ENCODE results near the gene GABRG3.

The GABRG3 gene

DNA sequence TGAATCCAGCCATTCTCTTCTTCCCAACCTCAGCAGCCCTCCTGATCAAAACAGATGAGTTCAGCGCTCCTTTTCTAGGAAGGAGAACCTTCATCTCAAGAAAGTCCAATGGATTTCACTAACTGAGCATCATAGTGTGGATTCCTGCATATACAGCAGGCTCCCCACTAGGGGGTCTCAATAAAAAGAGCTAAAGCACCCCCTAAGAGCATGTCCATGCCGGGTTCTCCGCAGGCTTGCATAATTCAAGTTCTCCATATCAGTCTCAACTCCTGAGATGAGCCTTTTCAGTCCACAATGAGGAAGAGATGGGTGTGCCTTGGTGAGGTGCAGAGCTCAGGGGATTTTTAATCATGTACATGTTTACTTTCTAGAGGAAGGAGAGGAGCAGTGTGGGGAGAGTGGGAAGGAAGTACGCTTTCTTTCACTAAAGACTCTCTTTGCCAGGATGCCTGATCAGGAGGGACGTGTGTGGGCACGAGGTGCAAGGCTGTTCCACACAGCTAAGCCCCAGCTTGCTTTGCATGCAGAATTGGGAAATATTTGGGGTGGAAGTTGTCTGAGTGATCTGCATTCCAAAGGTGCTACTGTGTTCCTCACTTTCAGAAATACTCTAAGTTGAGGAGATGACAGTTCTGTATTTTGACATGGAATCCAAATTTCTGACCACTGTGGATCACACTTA is 564.6 kb downstream of the GABRG3 start:
- no peak for DNase-seq

- no peak for DNase-seq
Observed at GRCh38 chr15:27538325-27538724, 567.3 kb downstream of the GABRG3 start.

- DNase-seq: no peak
Observed at GRCh38 chr15:27541581-27541980, 570.6 kb downstream of the GABRG3 start.

DNA sequence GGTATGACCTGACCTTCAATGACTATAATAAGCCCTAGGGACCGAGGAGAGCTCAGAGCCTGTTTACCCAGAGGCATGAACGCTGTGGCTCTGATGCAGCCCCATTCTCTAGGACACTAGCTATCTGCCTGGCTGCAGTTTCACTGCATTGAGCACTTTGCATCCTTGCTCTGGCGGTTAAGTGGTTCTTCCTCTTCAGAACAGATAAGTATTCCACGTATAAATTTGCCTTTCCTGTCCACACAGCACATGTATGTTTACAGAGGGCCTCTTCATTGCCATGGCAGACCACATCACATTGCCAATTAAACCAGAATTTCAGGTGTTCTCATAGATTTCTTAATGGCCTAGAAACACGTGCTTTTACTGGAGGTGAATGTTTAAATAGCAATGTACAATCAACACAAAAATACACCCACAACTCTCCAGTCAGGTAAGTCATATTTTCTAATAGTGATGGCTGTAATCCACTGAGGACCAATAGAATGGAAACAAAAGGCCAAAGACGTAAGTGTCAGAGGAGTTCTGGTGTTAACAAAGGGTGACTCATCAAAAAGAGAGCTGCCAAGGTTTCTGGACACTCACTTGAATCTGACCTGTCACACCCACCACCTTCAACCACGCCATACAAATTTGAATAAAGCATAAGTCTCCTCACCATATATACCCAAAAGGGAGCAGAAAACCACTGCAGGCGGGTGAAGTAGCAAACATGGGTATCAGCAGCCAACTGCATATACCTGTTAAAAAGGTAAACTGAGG is 574.7 kb downstream of the GABRG3 start:
- DNase-seq: no peak

DNA sequence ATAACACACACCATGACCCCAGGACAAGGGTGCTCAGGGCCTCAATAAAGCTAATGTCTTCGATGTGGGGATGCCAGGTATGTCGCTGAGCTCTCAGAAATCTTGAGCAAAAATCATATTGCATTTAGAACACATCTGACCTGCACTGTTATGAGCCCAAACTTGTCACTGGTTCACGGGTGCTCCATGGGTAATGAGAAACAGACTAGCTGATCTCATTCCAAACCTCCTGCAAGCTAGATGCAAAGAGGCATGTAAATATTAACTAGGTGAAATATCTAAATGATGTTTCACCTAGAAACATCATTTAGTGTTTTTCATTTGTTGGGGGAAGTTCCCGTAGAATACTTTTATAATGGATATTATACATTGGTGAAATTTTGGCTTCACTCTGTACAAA is 578.8 kb downstream of the GABRG3 start:
- no peak for DNase-seq

GRCh38 chr15:27550635-27551034 is 579.7 kb downstream of the GABRG3 start:
- DNase-seq: no peak

DNA sequence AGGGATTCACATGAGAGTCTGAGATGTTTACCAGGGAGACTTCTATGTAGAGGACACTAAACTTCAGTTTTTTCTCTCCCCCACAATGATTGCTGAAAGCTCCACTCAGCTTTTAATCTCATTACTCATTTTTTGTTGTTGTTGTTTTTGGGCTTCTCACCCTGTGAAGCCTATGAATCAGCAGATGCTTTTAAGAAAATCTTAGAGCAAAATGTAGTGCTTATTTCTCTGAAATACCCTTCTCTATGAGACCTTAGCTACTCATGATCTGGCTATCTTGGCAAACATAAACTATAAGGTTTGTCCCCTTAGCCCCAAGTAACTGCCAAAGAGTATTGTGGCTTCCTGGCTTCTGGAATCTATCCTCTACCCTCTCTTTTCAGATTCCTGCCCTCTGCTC is 590.8 kb downstream of the GABRG3 start:
- DNase-seq: no peak

DNA sequence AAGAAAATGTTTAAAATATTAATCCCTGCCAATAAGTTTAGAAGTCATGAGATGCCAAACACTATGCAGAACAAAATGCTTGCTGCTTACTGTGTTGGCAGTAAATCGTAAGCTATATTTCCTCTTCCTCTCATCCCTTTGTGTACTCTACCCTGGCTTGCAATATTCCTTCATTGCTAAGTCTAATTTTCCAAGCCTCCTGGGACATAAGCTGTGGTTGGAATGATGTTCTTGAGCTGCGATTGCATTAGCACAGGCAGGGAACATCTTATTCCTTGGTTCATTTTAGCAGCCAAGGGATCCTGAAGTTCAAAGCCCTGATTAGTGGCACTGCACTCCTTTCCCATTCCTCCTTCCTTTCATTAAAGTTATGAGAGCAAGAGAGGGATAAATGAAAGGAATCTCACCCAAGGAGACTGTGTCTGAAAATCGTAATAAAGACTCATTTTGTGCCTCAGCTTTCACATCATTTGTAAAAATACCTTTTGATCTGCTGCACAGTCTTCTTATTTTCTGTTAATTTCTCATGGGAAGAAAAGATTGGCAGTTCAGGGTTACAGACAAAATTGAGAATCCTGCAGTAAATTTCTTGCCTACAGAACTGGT is 592.9 kb downstream of the GABRG3 start:
- no peak for DNase-seq

DNA sequence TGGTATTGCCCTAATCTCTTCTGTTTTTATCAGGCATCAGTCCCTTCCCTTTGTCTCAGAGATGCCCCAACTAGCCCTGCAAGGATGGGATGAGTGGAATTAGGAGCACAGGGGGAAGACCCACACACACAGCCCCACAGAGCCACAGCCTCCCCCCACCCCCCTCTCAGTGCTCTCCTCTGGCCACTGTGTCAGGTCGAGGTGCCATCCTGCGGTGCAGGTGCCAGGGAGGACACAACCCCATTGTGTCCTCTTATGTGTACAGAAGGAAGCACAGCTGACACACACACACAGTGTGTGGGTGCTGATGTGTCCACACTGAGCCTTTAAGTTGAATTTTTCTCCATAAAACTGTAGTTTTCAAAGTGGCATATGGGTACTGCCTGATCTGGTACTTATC is 593.7 kb downstream of the GABRG3 start:
- DNase-seq: no peak

DNA sequence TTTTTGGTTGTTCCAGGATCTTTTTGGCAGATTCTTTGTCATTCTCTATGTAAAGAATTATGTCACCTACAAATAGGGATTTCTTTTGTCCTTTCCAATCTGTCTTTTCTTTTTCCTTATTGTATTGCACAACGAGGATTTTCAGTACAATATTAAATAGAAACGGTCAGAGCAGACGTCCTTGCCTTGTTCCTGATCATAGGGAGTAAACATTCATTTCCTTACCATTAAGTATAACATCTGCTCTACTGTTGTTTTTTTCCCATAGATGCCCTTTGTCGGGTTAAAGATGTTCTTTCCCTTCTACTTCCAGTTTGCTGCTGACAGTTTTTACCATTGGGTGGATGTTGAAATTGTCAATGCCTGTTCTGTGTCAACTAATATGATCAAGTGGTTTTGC is 599.8 kb downstream of the GABRG3 start:
- DNase-seq: no peak

GRCh38 chr15:27573805-27574485 is 603.0 kb downstream of the GABRG3 start:
- DNase-seq: no peak

DNA sequence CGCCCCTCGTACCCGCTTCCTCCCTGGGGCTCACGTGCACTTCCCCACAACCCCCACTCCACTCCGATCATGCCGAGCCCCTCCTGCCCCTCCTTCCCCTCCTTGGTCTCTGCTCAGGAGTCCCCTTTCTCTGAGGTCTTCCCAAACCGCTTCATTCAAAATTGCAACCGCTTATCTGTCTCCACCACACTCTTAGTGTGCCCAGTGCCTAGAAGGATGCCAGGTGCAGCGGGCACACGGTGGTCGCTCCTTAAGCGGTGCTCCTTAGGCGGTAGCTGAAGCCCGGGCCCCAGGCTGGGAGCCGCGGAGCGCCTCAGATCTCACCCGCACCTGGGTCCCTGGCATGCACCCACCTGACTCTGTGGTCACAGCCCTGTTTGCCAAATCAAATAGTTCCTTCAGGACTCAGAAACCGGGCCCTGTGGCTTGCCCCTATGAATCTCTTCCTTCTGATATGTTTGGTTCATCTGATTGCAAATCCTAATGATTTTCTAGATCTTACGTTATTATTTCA is 603.6 kb downstream of the GABRG3 start:
- no peak for DNase-seq

GRCh38 chr15:27575521-27575920 is 604.5 kb downstream of the GABRG3 start:
- DNase-seq: no peak

DNA sequence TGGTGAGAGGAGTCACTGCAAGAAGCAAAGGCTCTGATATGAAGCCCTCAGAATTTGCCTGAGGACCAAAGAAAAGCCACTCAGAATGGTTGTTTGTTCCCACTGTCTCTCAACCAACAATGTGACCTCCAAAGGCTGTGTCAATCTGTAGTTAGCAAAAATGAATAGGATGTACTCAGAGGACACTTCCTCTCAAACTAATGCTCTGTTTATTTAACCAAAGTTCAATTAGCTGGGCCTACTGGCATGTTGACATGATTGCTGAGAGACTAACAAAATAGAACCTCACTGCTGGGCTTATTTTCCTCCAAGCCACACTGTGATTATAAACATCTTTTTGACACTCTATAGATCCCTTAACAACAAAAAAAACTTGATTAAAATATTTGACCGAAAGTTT is 605.6 kb downstream of the GABRG3 start:
- no peak for DNase-seq

GRCh38 chr15:27579738-27580137 is 608.8 kb downstream of the GABRG3 start:
- no peak for DNase-seq

- no peak for DNase-seq
Observed at GRCh38 chr15:27582726-27583410, 611.9 kb downstream of the GABRG3 start.

DNA sequence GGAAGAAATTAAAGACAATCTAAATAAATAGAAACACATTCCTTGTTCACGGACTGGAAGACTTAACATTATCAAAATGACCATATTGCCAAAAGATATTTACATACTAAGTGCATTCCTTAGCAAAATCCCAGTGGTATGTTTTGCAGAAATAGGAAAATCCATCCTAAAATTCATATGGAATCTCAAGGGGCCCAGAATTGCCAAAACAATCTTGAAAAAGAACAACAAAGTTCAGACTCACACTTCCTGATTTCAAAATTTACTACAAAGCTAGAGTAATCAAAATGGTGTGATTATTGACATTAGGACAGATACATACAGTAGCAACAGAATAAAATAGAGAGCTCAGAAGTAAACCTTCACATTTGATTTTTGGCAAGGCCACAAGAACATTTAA is 612.7 kb downstream of the GABRG3 start:
- DNase-seq: no peak

DNA sequence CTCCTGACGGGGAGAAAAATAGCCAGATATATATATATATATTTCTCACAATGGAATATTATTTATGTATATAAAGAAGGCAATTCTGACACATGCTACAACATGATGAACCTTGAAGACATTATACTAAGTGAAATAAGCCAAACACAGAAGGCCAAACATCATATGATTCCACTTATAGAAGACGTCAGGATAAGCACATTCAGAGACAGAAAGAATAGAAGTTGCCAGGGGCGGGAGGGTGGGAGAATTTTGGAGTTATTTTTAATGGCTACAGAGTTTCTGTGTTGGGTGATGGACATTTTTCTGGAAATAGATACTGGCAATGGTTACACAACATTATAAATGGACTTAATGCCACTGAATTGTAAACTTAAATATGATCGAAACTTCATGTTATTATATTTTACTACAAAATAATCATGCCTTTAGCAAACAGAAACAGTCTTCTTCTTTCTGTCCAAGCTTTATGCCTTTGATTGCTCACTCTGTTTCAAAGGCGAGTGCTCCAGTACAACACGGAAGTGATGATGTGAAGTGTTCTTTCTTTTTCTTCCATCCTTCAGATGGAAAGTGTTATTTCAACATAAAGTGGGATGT is 614.2 kb downstream of the GABRG3 start:
- no peak for DNase-seq

- no peak for DNase-seq
Observed at GRCh38 chr15:27587810-27588209, 616.8 kb downstream of the GABRG3 start.

DNA sequence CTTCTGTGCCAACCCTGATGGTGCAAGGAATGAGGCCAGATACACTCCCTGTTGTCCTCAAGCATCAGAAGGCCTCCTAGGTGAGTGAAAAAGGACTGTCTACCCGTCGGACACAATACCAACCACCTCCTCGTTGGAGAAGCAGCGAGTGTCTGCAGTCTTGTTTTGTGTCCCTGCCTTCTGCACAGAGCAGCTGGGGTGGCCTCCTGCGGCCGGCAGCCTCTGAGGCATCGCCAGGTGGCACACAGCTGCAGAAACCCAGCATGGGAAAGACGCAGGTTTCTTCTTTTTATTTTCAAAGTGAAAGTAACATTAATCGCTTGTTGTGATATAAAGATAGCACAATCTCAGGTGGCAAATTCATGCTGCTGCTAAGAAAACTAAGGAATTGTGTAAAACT is 618.3 kb downstream of the GABRG3 start:
- no peak for DNase-seq

GRCh38 chr15:27589782-27590181 is 618.8 kb downstream of the GABRG3 start:
- no peak for DNase-seq

Data from Kasumi-1 (cell line).